Erythroblast (primary cell): ENCODE measurements around the gene CRYBA2.

Experiments
- GATA1 ChIP-seq: IDR thresholded peaks from 2 replicates; pipeline ENCODE4 v1.6.1; 2011; ENCODE audit warnings: low read depth, mild to moderate bottlenecking, control low read depth, low read length, moderate library complexity
- POLR2A ChIP-seq: IDR thresholded peaks from 2 replicates; pipeline ENCODE4 v1.6.1; 2011; ENCODE audit warnings: mild to moderate bottlenecking, low read length

DNA sequence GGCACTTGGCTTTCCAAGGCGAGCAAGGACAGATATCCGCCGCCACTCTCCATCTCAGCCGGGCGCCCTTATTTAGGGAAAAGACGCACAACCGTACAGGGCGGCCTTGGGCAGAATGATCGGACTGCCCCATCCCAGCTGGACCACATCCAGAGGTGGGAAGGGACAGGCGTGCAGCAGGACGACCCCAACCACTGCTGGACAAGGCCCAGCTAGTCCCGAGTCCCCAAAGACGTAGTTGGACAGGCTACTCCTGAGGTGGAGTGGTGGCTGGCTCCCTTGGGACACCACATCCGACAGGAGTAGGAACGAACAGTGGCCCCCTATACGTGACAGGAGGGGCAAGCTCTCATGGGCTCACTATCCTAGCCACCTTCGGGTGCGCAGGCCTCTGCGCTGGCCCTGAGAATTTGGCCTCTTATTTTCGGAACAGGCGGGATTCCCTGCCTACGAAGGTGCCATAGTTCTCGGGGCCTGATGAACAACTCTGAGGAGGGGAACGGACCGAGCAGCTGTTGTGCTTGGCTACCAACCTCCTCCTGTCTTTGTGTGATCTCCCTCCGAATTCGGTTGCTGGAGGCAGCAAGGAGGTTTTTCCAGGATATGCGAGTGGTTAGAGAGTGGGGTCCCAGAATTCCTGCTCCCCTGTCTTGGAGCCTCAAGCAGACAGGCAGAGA, 10.5 kb downstream of the CRYBA2 start:
- no peak for TF ChIP-seq POLR2A
- no peak for TF ChIP-seq GATA1
